ENCODE results near the gene CCDC3. TPM values are rescaled to one million over a fixed set of nuclear protein-coding genes. Genes with fewer than 3 reads are reported as not detected.

Gene CCDC3
- total RNA-seq, 1 experiment from 2014 or later = 1.4 TPM

DNA sequence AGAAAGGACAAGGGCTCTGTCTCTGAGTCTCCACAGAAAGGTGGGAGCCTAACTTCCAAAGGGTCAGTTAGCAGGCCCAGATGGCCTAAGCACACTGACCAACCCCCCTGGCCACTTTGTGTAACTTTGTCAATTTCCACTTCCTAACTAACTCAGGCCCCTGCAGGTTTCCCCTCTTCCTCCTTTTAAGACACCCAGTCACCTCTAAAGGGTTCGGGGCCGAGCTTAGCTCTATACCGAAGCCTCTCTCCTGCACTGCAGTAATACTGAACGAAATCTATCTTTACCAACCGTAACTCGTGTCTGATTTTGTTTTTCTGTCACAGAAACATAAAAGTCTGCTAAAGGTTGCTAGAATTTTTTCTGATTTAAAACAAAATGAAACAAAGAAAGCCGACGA is 44.4 kb downstream of the CCDC3 start:
- H3K27ac ChIP-seq (ENCODE audit: low read length) = no peak overlapping the region
- no peaks in the 10 kb centered on the region; the same call in 1 of the 2 replicates for H3K4me1 ChIP-seq (ENCODE audit: low read length)
- H4K20me1 ChIP-seq (ENCODE audit: insufficient read depth, low read depth, low read length) = no peaks in the 10 kb centered on the region
- no peaks in the 10 kb centered on the region for H3K79me2 ChIP-seq (ENCODE audit: low read length)
- H2AFZ ChIP-seq (ENCODE audit: low read length) = no peak overlapping the region
- peaks cover 4% of the 10 kb centered on the region; the same call in 1 of the 2 replicates for H3K36me3 ChIP-seq (ENCODE audit: insufficient read depth, low read length)
- no peak overlapping the region for H3K9ac ChIP-seq (ENCODE audit: low read length)
- no peak overlapping the region for H3K4me2 ChIP-seq (ENCODE audit: low read depth, low read length, poor library complexity, severe bottlenecking)
- no peaks in the 10 kb centered on the region for H3K9me2 ChIP-seq (replicated peaks; ENCODE audit: insufficient read depth, low read length)
- H3K9me3 ChIP-seq (ENCODE audit: low read length) = peaks cover 12% of the 10 kb centered on the region
- H3K27me3 ChIP-seq (ENCODE audit: low read length) = no peaks in the 10 kb centered on the region
- DNase-seq = no peak
- H3K4me3 ChIP-seq (ENCODE audit: low read length) = no peak overlapping the region

DNA sequence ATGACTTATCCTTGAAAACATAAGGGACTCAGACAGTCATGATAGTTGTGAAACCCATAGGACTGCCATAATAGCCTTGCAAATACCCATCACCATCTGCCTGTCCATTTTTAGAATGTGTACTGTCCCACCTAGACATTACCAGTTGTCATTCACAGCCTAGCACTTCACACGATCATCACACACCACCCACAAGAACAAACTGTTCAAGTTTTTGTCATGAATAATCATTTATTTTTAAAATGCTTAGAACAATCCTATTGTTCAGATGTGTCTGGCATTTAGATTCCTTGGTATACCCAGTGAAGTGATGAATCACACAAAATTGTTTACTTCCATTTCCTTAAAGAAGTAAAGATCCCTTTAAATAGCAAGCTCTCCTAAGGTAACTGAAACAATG is 46.6 kb downstream of the CCDC3 start:
- Histone ChIP-seq H3K27ac (ENCODE audit: low read length) (no peak overlapping the region), H3K36me3 (ENCODE audit: insufficient read depth, low read length) (peaks cover 4% of the 10 kb centered on the region; the same call in 1 of the 2 replicates), H4K20me1 (ENCODE audit: insufficient read depth, low read depth, low read length) (no peaks in the 10 kb centered on the region), H3K9ac (ENCODE audit: low read length) (no peak overlapping the region), H3K9me2 (replicated peaks; ENCODE audit: insufficient read depth, low read length) (no peaks in the 10 kb centered on the region), H2AFZ (ENCODE audit: low read length) (no peak overlapping the region), H3K27me3 (ENCODE audit: low read length) (no peaks in the 10 kb centered on the region), H3K4me3 (ENCODE audit: low read length) (no peak overlapping the region), H3K9me3 (ENCODE audit: low read length) (peaks cover 12% of the 10 kb centered on the region), H3K4me2 (ENCODE audit: low read depth, low read length, poor library complexity, severe bottlenecking) (no peak overlapping the region), H3K4me1 (ENCODE audit: low read length) (peaks cover 9% of the 10 kb centered on the region), H3K79me2 (ENCODE audit: low read length) (no peaks in the 10 kb centered on the region)
- no peak for DNase-seq

DNA sequence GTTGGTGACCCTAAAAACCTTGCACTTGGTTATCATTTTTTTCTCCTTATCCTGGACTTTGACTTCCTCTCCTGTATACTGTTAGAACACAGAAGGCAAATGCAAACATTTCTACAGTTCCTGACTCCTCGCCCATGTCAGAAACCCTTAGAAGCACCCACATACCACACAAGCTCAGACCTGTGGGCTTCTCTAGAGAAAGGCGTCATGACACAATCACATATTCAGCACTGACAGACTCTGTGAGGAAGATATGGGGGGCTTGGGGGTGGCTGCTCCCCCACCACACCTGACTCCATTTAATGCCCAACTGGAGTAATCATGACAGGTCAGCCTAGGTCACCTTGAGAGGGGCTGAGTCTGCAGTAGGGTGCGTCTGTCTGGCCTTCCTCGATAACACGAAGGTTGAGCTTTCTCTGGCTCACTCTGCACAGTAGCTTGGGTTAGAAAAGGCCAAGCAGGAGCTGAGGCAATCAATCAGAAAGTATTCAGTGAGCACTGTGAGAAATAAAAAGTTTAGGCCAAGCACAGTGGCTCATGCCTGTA is 50.9 kb downstream of the CCDC3 start:
- no peak overlapping the region for H3K4me3 ChIP-seq (ENCODE audit: low read length)
- H3K4me2 ChIP-seq (ENCODE audit: low read depth, low read length, poor library complexity, severe bottlenecking) = no peak overlapping the region
- H3K27me3 ChIP-seq (ENCODE audit: low read length) = no peaks in the 10 kb centered on the region
- H3K36me3 ChIP-seq (ENCODE audit: insufficient read depth, low read length) = peaks cover 4% of the 10 kb centered on the region; the same call in 1 of the 2 replicates
- H3K27ac ChIP-seq (ENCODE audit: low read length) = no peak overlapping the region
- peaks cover 12% of the 10 kb centered on the region for H3K9me3 ChIP-seq (ENCODE audit: low read length)
- DNase-seq = no peak
- H3K9ac ChIP-seq (ENCODE audit: low read length) = no peak overlapping the region
- H2AFZ ChIP-seq (ENCODE audit: low read length) = no peak overlapping the region
- H4K20me1 ChIP-seq (ENCODE audit: insufficient read depth, low read depth, low read length) = no peaks in the 10 kb centered on the region
- no peaks in the 10 kb centered on the region for H3K9me2 ChIP-seq (replicated peaks; ENCODE audit: insufficient read depth, low read length)
- H3K4me1 ChIP-seq (ENCODE audit: low read length) = peaks cover 20% of the 10 kb centered on the region
- no peaks in the 10 kb centered on the region for H3K79me2 ChIP-seq (ENCODE audit: low read length)

DNA sequence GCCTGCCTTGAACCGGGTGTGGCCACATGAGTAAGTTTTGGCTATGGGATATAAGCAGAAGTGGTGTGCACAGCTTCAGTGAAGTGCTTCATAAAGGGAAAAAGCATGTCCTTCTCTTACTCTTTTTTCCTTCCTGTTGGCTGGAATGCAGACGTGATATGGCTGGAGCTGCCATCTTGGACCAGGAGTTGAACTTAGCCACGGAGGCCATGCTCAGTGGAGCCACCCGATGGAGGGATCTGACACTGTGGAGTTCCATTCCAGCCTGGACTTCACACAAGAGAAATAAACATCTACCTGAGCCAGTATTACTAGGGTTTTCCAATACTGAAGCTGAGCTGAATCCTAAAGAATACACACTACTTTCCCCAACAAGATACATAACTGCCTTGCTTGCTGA is 52.3 kb downstream of the CCDC3 start:
- H3K79me2 ChIP-seq (ENCODE audit: low read length) = no peaks in the 10 kb centered on the region
- H3K9me2 ChIP-seq (replicated peaks; ENCODE audit: insufficient read depth, low read length) = no peaks in the 10 kb centered on the region
- no peaks in the 10 kb centered on the region for H3K27me3 ChIP-seq (ENCODE audit: low read length)
- peaks cover 4% of the 10 kb centered on the region; the same call in 1 of the 2 replicates for H3K36me3 ChIP-seq (ENCODE audit: insufficient read depth, low read length)
- no peaks in the 10 kb centered on the region for H4K20me1 ChIP-seq (ENCODE audit: insufficient read depth, low read depth, low read length)
- peaks cover 21% of the 10 kb centered on the region for H3K4me1 ChIP-seq (ENCODE audit: low read length)
- H3K4me2 ChIP-seq (ENCODE audit: low read depth, low read length, poor library complexity, severe bottlenecking) = no peak overlapping the region
- H3K4me3 ChIP-seq (ENCODE audit: low read length) = no peak overlapping the region
- peak; percentile 54 for DNase-seq
- no peak overlapping the region for H3K9ac ChIP-seq (ENCODE audit: low read length)
- peaks cover 8% of the 10 kb centered on the region for H3K9me3 ChIP-seq (ENCODE audit: low read length)
- H2AFZ ChIP-seq (ENCODE audit: low read length) = peak overlapping the region; percentile 13; the same call in 1 of the 2 replicates
- no peak overlapping the region for H3K27ac ChIP-seq (ENCODE audit: low read length)

DNA sequence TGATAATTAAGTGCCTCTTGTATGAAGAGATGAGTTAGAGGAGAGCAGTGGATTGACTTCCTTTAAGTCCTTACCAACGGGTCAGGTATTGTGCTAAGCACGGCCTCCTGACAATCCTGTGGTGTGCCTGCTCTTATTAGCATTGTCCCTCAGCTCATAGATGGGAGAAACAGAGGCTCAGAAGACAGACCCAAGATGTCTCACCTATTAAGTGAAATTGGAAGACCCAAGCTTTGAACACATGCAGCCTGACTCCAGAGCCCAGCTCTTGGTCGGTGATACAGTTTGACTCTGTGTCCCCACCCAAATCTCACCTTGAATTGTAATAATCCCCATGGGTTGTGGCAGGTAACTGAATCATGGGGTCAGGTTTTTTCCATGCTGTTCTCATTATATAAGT is 53.8 kb downstream of the CCDC3 start:
- Histone ChIP-seq H3K9ac (ENCODE audit: low read length) (no peak overlapping the region), H3K9me3 (ENCODE audit: low read length) (no peaks in the 10 kb centered on the region), H3K4me1 (ENCODE audit: low read length) (peaks cover 21% of the 10 kb centered on the region), H3K4me3 (ENCODE audit: low read length) (no peak overlapping the region), H3K36me3 (ENCODE audit: insufficient read depth, low read length) (peaks cover 2% of the 10 kb centered on the region; the same call in 1 of the 2 replicates), H4K20me1 (ENCODE audit: insufficient read depth, low read depth, low read length) (no peaks in the 10 kb centered on the region), H3K9me2 (replicated peaks; ENCODE audit: insufficient read depth, low read length) (no peaks in the 10 kb centered on the region), H3K4me2 (ENCODE audit: low read depth, low read length, poor library complexity, severe bottlenecking) (no peak overlapping the region), H3K79me2 (ENCODE audit: low read length) (no peaks in the 10 kb centered on the region), H3K27me3 (ENCODE audit: low read length) (no peaks in the 10 kb centered on the region), H2AFZ (ENCODE audit: low read length) (no peak overlapping the region), H3K27ac (ENCODE audit: low read length) (no peak overlapping the region)
- no peak for DNase-seq

DNA sequence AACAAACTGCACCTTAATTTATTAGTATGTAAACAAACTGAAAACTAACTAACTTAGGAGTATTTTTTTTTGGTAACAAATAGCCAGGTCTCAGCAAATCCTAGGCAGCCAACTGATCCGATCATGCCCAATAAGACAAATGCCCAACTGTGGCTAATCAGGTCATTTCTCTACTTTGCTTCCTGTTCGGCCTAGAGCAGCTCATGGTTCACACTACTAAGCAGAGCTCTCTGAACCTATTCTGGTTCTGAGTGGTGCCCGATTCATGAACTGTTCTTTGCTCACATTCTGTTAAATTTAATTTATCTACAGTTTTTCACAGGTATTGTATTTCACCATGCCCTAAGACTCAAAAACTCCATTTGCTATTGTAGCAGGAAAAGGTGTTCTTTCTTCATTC is 55.1 kb downstream of the CCDC3 start:
- no peaks in the 10 kb centered on the region for H3K79me2 ChIP-seq (ENCODE audit: low read length)
- H3K36me3 ChIP-seq (ENCODE audit: insufficient read depth, low read length) = no peaks in the 10 kb centered on the region; the same call in 1 of the 2 replicates
- no peaks in the 10 kb centered on the region for H3K27me3 ChIP-seq (ENCODE audit: low read length)
- no peak overlapping the region for H3K4me2 ChIP-seq (ENCODE audit: low read depth, low read length, poor library complexity, severe bottlenecking)
- H4K20me1 ChIP-seq (ENCODE audit: insufficient read depth, low read depth, low read length) = no peaks in the 10 kb centered on the region
- no peak overlapping the region for H3K9ac ChIP-seq (ENCODE audit: low read length)
- peaks cover 26% of the 10 kb centered on the region for H3K4me1 ChIP-seq (ENCODE audit: low read length)
- no peak overlapping the region for H2AFZ ChIP-seq (ENCODE audit: low read length)
- no peaks in the 10 kb centered on the region for H3K9me3 ChIP-seq (ENCODE audit: low read length)
- no peak overlapping the region for H3K4me3 ChIP-seq (ENCODE audit: low read length)
- H3K9me2 ChIP-seq (replicated peaks; ENCODE audit: insufficient read depth, low read length) = no peaks in the 10 kb centered on the region
- H3K27ac ChIP-seq (ENCODE audit: low read length) = no peak overlapping the region
- no peak for DNase-seq

DNA sequence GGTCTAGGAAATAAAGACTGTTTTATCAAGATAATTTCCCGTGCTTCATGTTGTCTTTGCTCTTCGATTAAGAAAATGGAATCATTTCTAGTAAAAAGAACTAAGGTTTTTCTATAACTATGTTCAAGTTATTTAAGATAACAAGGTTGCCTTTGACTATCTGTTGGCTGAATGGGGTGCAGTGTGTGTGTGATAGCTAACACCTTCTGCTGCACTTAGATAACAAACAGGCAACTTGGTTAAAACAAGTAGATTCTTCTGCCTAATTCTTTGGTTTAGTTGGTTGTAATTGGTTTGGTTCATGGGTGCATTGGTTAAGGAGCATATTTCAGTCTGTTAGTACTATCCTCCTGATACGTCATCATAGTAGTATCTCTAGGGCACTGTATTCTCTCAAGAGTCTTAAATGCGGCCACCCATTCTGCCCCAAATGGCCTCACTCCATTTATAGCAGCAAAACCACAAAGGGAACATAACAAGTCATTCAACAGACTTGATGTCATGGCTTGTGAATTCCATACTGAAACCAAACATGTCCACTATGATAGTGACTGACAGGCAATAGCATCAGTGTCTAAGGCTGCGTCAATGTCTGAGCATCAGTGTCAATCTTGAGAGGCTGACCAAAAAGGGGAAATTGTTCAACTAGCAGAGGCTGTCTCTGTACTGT is 55.7 kb downstream of the CCDC3 start:
- Histone ChIP-seq H3K36me3 (ENCODE audit: insufficient read depth, low read length) (no peaks in the 10 kb centered on the region; the same call in 1 of the 2 replicates), H3K4me2 (ENCODE audit: low read depth, low read length, poor library complexity, severe bottlenecking) (peak overlapping the region; percentile 31), H2AFZ (ENCODE audit: low read length) (no peak overlapping the region), H3K79me2 (ENCODE audit: low read length) (no peaks in the 10 kb centered on the region), H4K20me1 (ENCODE audit: insufficient read depth, low read depth, low read length) (no peaks in the 10 kb centered on the region), H3K9ac (ENCODE audit: low read length) (no peak overlapping the region), H3K27ac (ENCODE audit: low read length) (no peak overlapping the region), H3K9me2 (replicated peaks; ENCODE audit: insufficient read depth, low read length) (no peaks in the 10 kb centered on the region), H3K4me3 (ENCODE audit: low read length) (no peak overlapping the region), H3K27me3 (ENCODE audit: low read length) (no peaks in the 10 kb centered on the region), H3K4me1 (ENCODE audit: low read length) (peaks cover 26% of the 10 kb centered on the region), H3K9me3 (ENCODE audit: low read length) (no peaks in the 10 kb centered on the region)
- DNase-seq = peak; percentile 51

DNA sequence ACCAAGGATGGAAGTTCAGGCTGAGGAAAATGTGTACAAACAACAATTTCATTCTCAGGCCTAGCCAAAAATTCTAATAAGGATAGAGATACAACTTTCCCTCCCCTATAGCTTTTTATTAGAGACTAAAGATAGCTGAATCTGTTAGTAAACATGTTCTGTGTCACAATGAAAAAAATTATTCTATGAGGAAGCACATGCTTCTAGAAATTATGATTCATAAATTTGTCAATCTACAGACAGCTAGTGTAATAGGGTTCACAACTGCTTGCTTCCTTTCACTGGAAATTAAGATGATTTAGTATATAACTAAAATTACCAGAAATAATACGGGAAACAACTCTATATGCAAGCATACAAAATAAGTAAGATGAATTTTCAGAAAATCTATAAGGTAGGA is 56.6 kb downstream of the CCDC3 start:
- Histone ChIP-seq H3K36me3 (ENCODE audit: insufficient read depth, low read length) (no peaks in the 10 kb centered on the region; the same call in 1 of the 2 replicates), H3K4me3 (ENCODE audit: low read length) (no peak overlapping the region), H3K4me2 (ENCODE audit: low read depth, low read length, poor library complexity, severe bottlenecking) (no peak overlapping the region), H3K9me3 (ENCODE audit: low read length) (no peaks in the 10 kb centered on the region), H3K9me2 (replicated peaks; ENCODE audit: insufficient read depth, low read length) (no peaks in the 10 kb centered on the region), H3K9ac (ENCODE audit: low read length) (no peak overlapping the region), H3K4me1 (ENCODE audit: low read length) (peaks cover 18% of the 10 kb centered on the region), H2AFZ (ENCODE audit: low read length) (no peak overlapping the region), H3K27me3 (ENCODE audit: low read length) (no peaks in the 10 kb centered on the region), H3K27ac (ENCODE audit: low read length) (no peak overlapping the region), H4K20me1 (ENCODE audit: insufficient read depth, low read depth, low read length) (no peaks in the 10 kb centered on the region), H3K79me2 (ENCODE audit: low read length) (no peaks in the 10 kb centered on the region)
- no peak for DNase-seq
